ENCODE measurements around the gene TAF11. TPM values are rescaled to one million over a fixed set of nuclear protein-coding genes. Genes with fewer than 3 reads are reported as not detected.

Gene TAF11
- total and polyA plus RNA-seq, 4 donors, result 7.3 to 16.0 (median 12.1) TPM

Other genes starting within 250 kb of the TAF11 start
- 10 to 100 TPM; 37.7 to 77.3 TPM for gene ILRUN, start 191.3 kb downstream of the TAF11 start, total RNA-seq
- 10 to 100 TPM; 20.3 to 54.7 TPM for gene ILRUN, start 191.3 kb downstream of the TAF11 start, polyA plus RNA-seq
- 10 to 100 TPM; 17.2 to 50.1 TPM for gene SNRPC, start 130.5 kb downstream of the TAF11 start, total RNA-seq
- gene SNRPC, start 130.5 kb downstream of the TAF11 start, polyA plus RNA-seq, result 10 to 100 TPM; 66.5 to 75.4 TPM
- 10 to 100 TPM; 10.7 to 14.6 TPM for gene BLTP3A, start 96.0 kb downstream of the TAF11 start, total RNA-seq
- 1 to 10 TPM; 2.5 to 3.3 TPM for gene BLTP3A, start 96.0 kb downstream of the TAF11 start, polyA plus RNA-seq
- gene ANKS1A, start 1.2 kb upstream of the TAF11 start, total RNA-seq, result 10 to 100 TPM in 1 of 2 donors, 1 to 10 TPM in 1; 6.5 to 18.7 TPM
- gene ANKS1A, start 1.2 kb upstream of the TAF11 start, polyA plus RNA-seq, result 1 to 10 TPM; 4.3 to 6.8 TPM

All from liver (tissue), 4 donors.